IMR-90 (cell line): ENCODE measurements around the gene FANCE.

Source experiments
- POLR2A ChIP-seq: IDR thresholded peaks from 2 replicates; pipeline ENCODE4 v1.6.1; 2012; ENCODE audit warnings: mild to moderate bottlenecking, low read depth, low read length
- TF ChIP-seq, protein P1 (sequence below): conservative IDR thresholded peaks from 2 replicates; pipeline ENCODE4 v1.5.1; 2012; ENCODE audit warnings: mild to moderate bottlenecking, low read depth, low read length, improper control_type of control experiment

DNA sequence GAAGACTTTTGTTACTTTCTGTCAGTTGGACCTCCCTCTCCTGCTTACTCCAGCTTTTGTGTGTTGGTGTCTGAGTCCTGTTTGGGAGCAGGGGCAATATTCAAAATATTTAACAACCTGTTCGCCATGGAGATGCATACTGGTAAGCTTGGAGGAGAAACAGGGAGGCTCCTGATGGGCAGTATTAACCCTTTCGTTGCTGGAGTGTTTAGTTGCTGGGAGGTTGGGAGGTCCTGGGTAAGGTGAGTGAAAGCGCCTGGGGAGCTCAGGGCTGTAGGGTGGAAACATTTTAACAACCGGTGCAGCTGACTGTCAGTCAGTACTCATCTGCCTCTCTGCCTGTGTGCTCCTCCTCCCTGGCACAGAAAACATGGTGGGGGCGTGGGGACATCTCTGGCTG, 56.4 kb downstream of the FANCE start:
- TF ChIP-seq POLR2A, result no peak
- TF ChIP-seq, protein P1, sequence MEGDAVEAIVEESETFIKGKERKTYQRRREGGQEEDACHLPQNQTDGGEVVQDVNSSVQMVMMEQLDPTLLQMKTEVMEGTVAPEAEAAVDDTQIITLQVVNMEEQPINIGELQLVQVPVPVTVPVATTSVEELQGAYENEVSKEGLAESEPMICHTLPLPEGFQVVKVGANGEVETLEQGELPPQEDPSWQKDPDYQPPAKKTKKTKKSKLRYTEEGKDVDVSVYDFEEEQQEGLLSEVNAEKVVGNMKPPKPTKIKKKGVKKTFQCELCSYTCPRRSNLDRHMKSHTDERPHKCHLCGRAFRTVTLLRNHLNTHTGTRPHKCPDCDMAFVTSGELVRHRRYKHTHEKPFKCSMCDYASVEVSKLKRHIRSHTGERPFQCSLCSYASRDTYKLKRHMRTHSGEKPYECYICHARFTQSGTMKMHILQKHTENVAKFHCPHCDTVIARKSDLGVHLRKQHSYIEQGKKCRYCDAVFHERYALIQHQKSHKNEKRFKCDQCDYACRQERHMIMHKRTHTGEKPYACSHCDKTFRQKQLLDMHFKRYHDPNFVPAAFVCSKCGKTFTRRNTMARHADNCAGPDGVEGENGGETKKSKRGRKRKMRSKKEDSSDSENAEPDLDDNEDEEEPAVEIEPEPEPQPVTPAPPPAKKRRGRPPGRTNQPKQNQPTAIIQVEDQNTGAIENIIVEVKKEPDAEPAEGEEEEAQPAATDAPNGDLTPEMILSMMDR, result no peak
